Esophagus muscularis mucosa (tissue), 4 donors: Measurements from ENCODE around the gene TSNAX. TPM values are rescaled to one million over a fixed set of nuclear protein-coding genes. Genes with fewer than 3 reads are reported as not detected.
"Not testable (repeated sequence)": the region's sequence is repeated elsewhere in the genome, so short reads cannot be mapped to it uniquely, and the experiment has no call there.

Experiments used
- DNase-seq: peaks from one replicate; pipeline ENCODE4 v3.0.0-alpha.2; 2017; ENCODE audit errors: extremely low spot score
- H3K27ac ChIP-seq, 4 donors: fragments of 200-600 bp; sonication (generic); replicated peaks in 1 of 4; 1 replicate in 3 of 4; 2 replicates in 1 of 4; pipeline ENCODE4 v1.5.1; 2016 to 2019; ENCODE audit warnings: mild to moderate bottlenecking in 1 of 4
- H3K27me3 ChIP-seq, 4 donors: fragments of 200-600 bp; sonication (generic); one replicate each; pipeline versions ENCODE4 v1.5.1 to v1.6.0; 2016 to 2019
- H3K36me3 ChIP-seq, 4 donors: fragments of 200-600 bp; sonication (generic); one replicate each; pipeline ENCODE4 v1.5.1; 2016 to 2019
- H3K4me1 ChIP-seq, 4 donors: fragments of 200-600 bp; sonication (generic); one replicate each; pipeline ENCODE4 v1.5.1; 2016 to 2019
- H3K4me3 ChIP-seq, 4 donors: fragments of 200-600 bp; sonication (generic); 1 replicate in 2 of 4; 2 replicates in 2 of 4; pipeline ENCODE4 v1.5.1; 2016 to 2019; ENCODE audit warnings: mild to moderate bottlenecking in 4 of 4, moderate library complexity in 1 of 4
- H3K9me3 ChIP-seq, 4 donors: fragments of 200-600 bp; sonication (generic); 1 replicate in 3 of 4; 2 replicates in 1 of 4; pipeline ENCODE4 v1.5.1; 2016 to 2019
- CTCF ChIP-seq, 3 experiments: fragments of 200-600 bp in 2 of 3; fragments of 450-650 bp in 1 of 3; sonication (generic) in 2 of 3; IDR thresholded peaks; one replicate each; pipeline ENCODE4 v1.5.1; 2017 to 2019; ENCODE audit warnings: antibody characterized with exemption in 3 of 3, mild to moderate bottlenecking in 2 of 3, moderate library complexity in 1 of 3
- EP300 ChIP-seq: sonication (generic); formaldehyde crosslinking; IDR thresholded peaks from one replicate; pipeline ENCODE4 v1.6.1; 2017; ENCODE audit warnings: antibody characterized with exemption
- POLR2A ChIP-seq: fragments of 450-650 bp; IDR thresholded peaks from one replicate; pipeline ENCODE4 v1.6.1; 2017; ENCODE audit warnings: antibody characterized with exemption, moderate library complexity, mild to moderate bottlenecking, low read depth
- POLR2AphosphoS5 ChIP-seq, 2 donors: sonication (generic); formaldehyde crosslinking; IDR thresholded peaks; one replicate each; pipeline ENCODE4 v1.6.1; 2017; ENCODE audit warnings: antibody characterized with exemption in 2 of 2
- WGBS: methylation state at CpG from one replicate; pipeline ENCODE4 v1.1.5; 2018; 5-methylcytosine and 5-hydroxymethylcytosine counted together
- intact Hi-C: fragments of 100-400 bp; cut with DNase I; formaldehyde crosslinking; loops from one replicate; pipeline ENCODE4 v1.15.1; 2023
- total RNA-seq, 4 donors: library from RNA; depleted of rRNA; stranded (reverse); fragments of >200 nt; gene quantifications; one replicate each; pipeline versions ENCODE4 v1.1.0 to v1.2.1, GENCODE V29; 2016

Gene TSNAX
- total RNA-seq, 4 donors from 2014 or later, result 20.4 to 29.6 (median 24.7) TPM

- intact Hi-C loops, result loop anchor here (5.0 kb wide), 1 partner anchor 61 kb away; no protein-coding TSS in a partner anchor
- no peaks in the 10 kb centered on the region for H3K9me3 ChIP-seq
Observed at GRCh38 chr1:231592809-231593208, 64.3 kb downstream of the TSNAX start.

GRCh38 chr1:231593264-231593663 lies 64.8 kb downstream of the TSNAX start:
- not testable (repeated sequence) for H3K36me3 ChIP-seq, H3K4me3 ChIP-seq, DNase-seq, H3K27me3 ChIP-seq, H3K27ac ChIP-seq, H3K9me3 ChIP-seq
- intact Hi-C loops, result loop anchor here (5.0 kb wide), 1 partner anchor 61 kb away; no protein-coding TSS in a partner anchor
- H3K4me1 ChIP-seq, result peaks cover 0 to 12% (median 9%) of the 10 kb centered on the region in 4 donors
- 94% methylated on average over 1 of the region's 1 CpG for WGBS

More at GRCh38 chr1:231592809-231593208, 64.3 kb downstream of the TSNAX start:
- Histone ChIP-seq H3K27ac (no peak overlapping the region), H3K4me3 (no peak overlapping the region), H3K27me3 (no peaks in the 10 kb centered on the region), H3K36me3 (no peaks in the 10 kb centered on the region), H3K4me1 (peaks cover 0 to 12% (median 9%) of the 10 kb centered on the region in 4 donors)
- TF ChIP-seq EP300 (no peak), POLR2A (no peak), CTCF (IDR thresholded peaks at IDR 0.05) (no peak), POLR2AphosphoS5 (IDR thresholded peaks at IDR 0.05) (no peak)
- WGBS, result 91% methylated on average over 1 of the region's 1 CpG
- no peak for DNase-seq

- WGBS, result 61% methylated on average over 2 of the region's 2 CpGs
Observed at GRCh38 chr1:231594123-231594522, 65.7 kb downstream of the TSNAX start.

GRCh38 chr1:231594749-231595148 lies 66.3 kb downstream of the TSNAX start:
- Histone ChIP-seq H3K4me3 (no peak overlapping the region), H3K36me3 (no peaks in the 10 kb centered on the region), H3K4me1 (peaks cover 0 to 12% (median 9%) of the 10 kb centered on the region in 4 donors), H3K9me3 (no peaks in the 10 kb centered on the region), H3K27ac (no peak overlapping the region), H3K27me3 (no peaks in the 10 kb centered on the region)
- TF ChIP-seq POLR2AphosphoS5 (IDR thresholded peaks at IDR 0.05) (no peak), EP300 (no peak), CTCF (IDR thresholded peaks at IDR 0.05) (no peak)
- no peak for DNase-seq
- intact Hi-C loops, result loop anchor here (5.0 kb wide), 1 partner anchor 62 kb away; no protein-coding TSS in a partner anchor
- WGBS, result 83% methylated on average over 4 of the region's 4 CpGs

More at GRCh38 chr1:231594123-231594522, 65.7 kb downstream of the TSNAX start:
- H3K36me3 ChIP-seq, result no peaks in the 10 kb centered on the region
- no peak overlapping the region for H3K27ac ChIP-seq
- no peaks in the 10 kb centered on the region for H3K9me3 ChIP-seq
- H3K4me3 ChIP-seq, result no peak overlapping the region
- TF ChIP-seq EP300 (no peak), CTCF (IDR thresholded peaks at IDR 0.05) (no peak), POLR2A (no peak), POLR2AphosphoS5 (IDR thresholded peaks at IDR 0.05) (no peak)
- intact Hi-C loops, result loop anchor here (5.0 kb wide), 1 partner anchor 62 kb away; no protein-coding TSS in a partner anchor
- DNase-seq, result no peak
- H3K4me1 ChIP-seq, result peaks cover 0 to 12% (median 9%) of the 10 kb centered on the region in 4 donors
- no peaks in the 10 kb centered on the region for H3K27me3 ChIP-seq

- Histone ChIP-seq H3K9me3 (no peaks in the 10 kb centered on the region), H3K27me3 (no peaks in the 10 kb centered on the region), H3K27ac (no peak overlapping the region), H3K36me3 (no peaks in the 10 kb centered on the region), H3K4me3 (no peak overlapping the region), H3K4me1 (peaks cover 0 to 16% (median 14%) of the 10 kb centered on the region in 4 donors)
- WGBS, result 64% methylated on average over 5 of the region's 5 CpGs
- DNase-seq, result no peak
- TF ChIP-seq POLR2AphosphoS5 (IDR thresholded peaks at IDR 0.05), result no peak
- no peak for TF ChIP-seq EP300
- no peak for TF ChIP-seq CTCF (IDR thresholded peaks at IDR 0.05)
- TF ChIP-seq POLR2A, result no peak
- intact Hi-C loops, result no loop called here
Observed at GRCh38 chr1:231596337-231596791, 67.9 kb downstream of the TSNAX start.
